ENCODE data around the gene SORL1.

SORL1 gene

GRCh38 chr11:121681550-121682268, 229.6 kb downstream of the SORL1 start:
- TF ChIP-seq, protein P1, sequence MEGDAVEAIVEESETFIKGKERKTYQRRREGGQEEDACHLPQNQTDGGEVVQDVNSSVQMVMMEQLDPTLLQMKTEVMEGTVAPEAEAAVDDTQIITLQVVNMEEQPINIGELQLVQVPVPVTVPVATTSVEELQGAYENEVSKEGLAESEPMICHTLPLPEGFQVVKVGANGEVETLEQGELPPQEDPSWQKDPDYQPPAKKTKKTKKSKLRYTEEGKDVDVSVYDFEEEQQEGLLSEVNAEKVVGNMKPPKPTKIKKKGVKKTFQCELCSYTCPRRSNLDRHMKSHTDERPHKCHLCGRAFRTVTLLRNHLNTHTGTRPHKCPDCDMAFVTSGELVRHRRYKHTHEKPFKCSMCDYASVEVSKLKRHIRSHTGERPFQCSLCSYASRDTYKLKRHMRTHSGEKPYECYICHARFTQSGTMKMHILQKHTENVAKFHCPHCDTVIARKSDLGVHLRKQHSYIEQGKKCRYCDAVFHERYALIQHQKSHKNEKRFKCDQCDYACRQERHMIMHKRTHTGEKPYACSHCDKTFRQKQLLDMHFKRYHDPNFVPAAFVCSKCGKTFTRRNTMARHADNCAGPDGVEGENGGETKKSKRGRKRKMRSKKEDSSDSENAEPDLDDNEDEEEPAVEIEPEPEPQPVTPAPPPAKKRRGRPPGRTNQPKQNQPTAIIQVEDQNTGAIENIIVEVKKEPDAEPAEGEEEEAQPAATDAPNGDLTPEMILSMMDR (IDR thresholded peaks at IDR 0.05), result no peak
- no peak overlapping the region for H3K27ac ChIP-seq

More at GRCh38 chr11:121681550-121682268, 229.6 kb downstream of the SORL1 start:
- no peaks in the 10 kb centered on the region for H3K9me3 ChIP-seq
- H3K4me1 ChIP-seq (ENCODE audit: control insufficient read depth in 1 of 2, insufficient read depth in 1 of 2, low read depth in 1 of 2, low read length in 1 of 2), result no peaks in the 10 kb centered on the region
- H3K4me3 ChIP-seq (ENCODE audit: low read depth in 1 of 2, low read length in 1 of 2), result no peak overlapping the region
- no peaks in the 10 kb centered on the region for H3K36me3 ChIP-seq
- H3K27me3 ChIP-seq, result no peaks in the 10 kb centered on the region
